Kidney epithelial cell (primary cell): ENCODE data around the gene AURKAIP1. TPM values are rescaled to one million over a fixed set of nuclear protein-coding genes. Genes with fewer than 3 reads are reported as not detected.

Experiments
- DNase-seq: peaks from one replicate; pipeline ENCODE4 v3.0.0-alpha.2; 2010; ENCODE audit warnings: low read depth
- H3K27me3 ChIP-seq: 2 replicates; pipeline ENCODE4 v1.6.0; 2011; ENCODE audit warnings: low read length; ENCODE audit not compliant: control insufficient read depth, insufficient read depth
- H3K36me3 ChIP-seq: 2 replicates; pipeline ENCODE4 v1.5.1; 2011; ENCODE audit warnings: low read length; ENCODE audit not compliant: control insufficient read depth, insufficient read depth
- H3K4me3 ChIP-seq: 2 replicates; pipeline ENCODE4 v1.5.1; 2011; ENCODE audit warnings: low read depth, mild to moderate bottlenecking, control low read depth, low read length
- total RNA-seq: library from RNA; depleted of rRNA; stranded (reverse); fragments of >200 nt; gene quantifications from 2 replicates; pipeline ENCODE4 v1.2.3, GENCODE V29; 2015
- TF ChIP-seq, protein P1 (sequence below): IDR thresholded peaks from 2 replicates; pipeline ENCODE4 v1.5.1; 2011; ENCODE audit warnings: mild to moderate bottlenecking, moderate library complexity, low read length, control low read depth, inconsistent platforms; ENCODE audit not compliant: insufficient read depth, poor library complexity, severe bottlenecking

AURKAIP1 gene
- total RNA-seq, 1 donor from 2014 or later: 201 TPM

DNA sequence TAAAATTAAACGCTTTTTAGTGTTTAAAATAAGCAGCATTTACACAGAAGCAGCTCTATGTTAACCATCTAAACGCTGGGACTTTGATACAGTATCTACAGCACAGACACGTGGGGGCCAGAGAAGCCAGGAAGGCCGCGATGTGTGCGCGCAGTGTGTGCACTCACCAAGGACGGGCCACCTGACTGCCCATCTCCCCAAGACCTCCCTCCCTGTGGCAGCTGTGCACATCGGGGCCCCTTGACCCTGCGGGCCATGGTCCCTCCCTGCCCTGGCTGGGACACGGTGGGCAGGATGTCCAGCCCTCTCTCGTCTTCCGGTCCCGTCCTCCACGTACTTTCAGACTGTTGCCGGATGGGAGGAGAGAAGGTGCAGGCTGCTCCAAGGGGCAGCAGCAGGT, 39.7 kb downstream of the AURKAIP1 start:
- no peaks in the 10 kb centered on the region for H3K36me3 ChIP-seq
- H3K27me3 ChIP-seq: peaks cover 2% of the 10 kb centered on the region
- TF ChIP-seq, protein P1, sequence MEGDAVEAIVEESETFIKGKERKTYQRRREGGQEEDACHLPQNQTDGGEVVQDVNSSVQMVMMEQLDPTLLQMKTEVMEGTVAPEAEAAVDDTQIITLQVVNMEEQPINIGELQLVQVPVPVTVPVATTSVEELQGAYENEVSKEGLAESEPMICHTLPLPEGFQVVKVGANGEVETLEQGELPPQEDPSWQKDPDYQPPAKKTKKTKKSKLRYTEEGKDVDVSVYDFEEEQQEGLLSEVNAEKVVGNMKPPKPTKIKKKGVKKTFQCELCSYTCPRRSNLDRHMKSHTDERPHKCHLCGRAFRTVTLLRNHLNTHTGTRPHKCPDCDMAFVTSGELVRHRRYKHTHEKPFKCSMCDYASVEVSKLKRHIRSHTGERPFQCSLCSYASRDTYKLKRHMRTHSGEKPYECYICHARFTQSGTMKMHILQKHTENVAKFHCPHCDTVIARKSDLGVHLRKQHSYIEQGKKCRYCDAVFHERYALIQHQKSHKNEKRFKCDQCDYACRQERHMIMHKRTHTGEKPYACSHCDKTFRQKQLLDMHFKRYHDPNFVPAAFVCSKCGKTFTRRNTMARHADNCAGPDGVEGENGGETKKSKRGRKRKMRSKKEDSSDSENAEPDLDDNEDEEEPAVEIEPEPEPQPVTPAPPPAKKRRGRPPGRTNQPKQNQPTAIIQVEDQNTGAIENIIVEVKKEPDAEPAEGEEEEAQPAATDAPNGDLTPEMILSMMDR: no peak
- no peak overlapping the region for H3K4me3 ChIP-seq
- no peak for DNase-seq

- no peak for DNase-seq
- H3K4me3 ChIP-seq: no peak overlapping the region
- H3K27me3 ChIP-seq: peaks cover 2% of the 10 kb centered on the region
- no peaks in the 10 kb centered on the region for H3K36me3 ChIP-seq
- TF ChIP-seq, protein P1: no peak
These were observed 40.2 kb downstream of the AURKAIP1 start for GRCh38 chr1:1334835-1335234.

DNA sequence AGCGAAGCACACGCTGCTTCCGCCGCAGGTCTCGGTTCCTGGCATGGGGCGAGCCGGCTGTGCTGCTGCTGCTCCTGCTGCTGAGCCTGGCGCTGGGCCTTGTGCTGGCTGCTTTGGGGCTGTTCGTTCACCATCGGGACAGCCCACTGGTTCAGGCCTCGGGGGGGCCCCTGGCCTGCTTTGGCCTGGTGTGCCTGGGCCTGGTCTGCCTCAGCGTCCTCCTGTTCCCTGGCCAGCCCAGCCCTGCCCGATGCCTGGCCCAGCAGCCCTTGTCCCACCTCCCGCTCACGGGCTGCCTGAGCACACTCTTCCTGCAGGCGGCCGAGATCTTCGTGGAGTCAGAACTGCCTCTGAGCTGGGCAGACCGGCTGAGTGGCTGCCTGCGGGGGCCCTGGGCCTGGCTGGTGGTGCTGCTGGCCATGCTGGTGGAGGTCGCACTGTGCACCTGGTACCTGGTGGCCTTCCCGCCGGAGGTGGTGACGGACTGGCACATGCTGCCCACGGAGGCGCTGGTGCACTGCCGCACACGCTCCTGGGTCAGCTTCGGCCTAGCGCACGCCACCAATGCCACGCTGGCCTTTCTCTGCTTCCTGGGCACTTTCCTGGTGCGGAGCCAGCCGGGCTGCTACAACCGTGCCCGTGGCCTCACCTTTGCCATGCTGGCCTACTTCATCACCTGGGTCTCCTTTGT, 41.3 kb downstream of the AURKAIP1 start:
- TF ChIP-seq, protein P1: no peak
- H3K27me3 ChIP-seq: peaks cover 2% of the 10 kb centered on the region
- no peak for DNase-seq
- H3K36me3 ChIP-seq: no peaks in the 10 kb centered on the region
- H3K4me3 ChIP-seq: no peak overlapping the region

- Histone ChIP-seq H3K4me3 (no peak overlapping the region), H3K36me3 (no peaks in the 10 kb centered on the region), H3K27me3 (peaks cover 2% of the 10 kb centered on the region)
- DNase-seq: no peak
- TF ChIP-seq, protein P1: no peak
These were observed 42.1 kb downstream of the AURKAIP1 start for GRCh38 chr1:1332774-1333480.

DNA sequence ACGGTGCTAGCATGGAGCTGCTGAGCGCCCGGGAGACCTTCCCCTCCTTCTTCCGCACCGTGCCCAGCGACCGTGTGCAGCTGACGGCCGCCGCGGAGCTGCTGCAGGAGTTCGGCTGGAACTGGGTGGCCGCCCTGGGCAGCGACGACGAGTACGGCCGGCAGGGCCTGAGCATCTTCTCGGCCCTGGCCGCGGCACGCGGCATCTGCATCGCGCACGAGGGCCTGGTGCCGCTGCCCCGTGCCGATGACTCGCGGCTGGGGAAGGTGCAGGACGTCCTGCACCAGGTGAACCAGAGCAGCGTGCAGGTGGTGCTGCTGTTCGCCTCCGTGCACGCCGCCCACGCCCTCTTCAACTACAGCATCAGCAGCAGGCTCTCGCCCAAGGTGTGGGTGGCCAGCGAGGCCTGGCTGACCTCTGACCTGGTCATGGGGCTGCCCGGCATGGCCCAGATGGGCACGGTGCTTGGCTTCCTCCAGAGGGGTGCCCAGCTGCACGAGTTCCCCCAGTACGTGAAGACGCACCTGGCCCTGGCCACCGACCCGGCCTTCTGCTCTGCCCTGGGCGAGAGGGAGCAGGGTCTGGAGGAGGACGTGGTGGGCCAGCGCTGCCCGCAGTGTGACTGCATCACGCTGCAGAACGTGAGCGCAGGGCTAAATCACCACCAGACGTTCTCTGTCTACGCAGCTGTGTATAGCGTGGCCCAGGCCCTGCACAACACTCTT, 42.8 kb downstream of the AURKAIP1 start:
- no peaks in the 10 kb centered on the region for H3K36me3 ChIP-seq
- no peak overlapping the region for H3K4me3 ChIP-seq
- no peak for DNase-seq
- TF ChIP-seq, protein P1: no peak
- peaks cover 2% of the 10 kb centered on the region for H3K27me3 ChIP-seq
